PC-9 (cell line): ENCODE measurements around the gene FAM3D.

ENCODE experiments used
- EZH2 ChIP-seq: fragments of 200-600 bp; sonication (generic); IDR thresholded peaks from 2 replicates; pipeline ENCODE4 v1.8.0; 2017; ENCODE audit warnings: antibody characterized with exemption, low read depth
- TF ChIP-seq, protein P1 (sequence below): fragments of 200-600 bp; sonication (generic); conservative IDR thresholded peaks from 2 replicates; pipeline ENCODE4 v1.6.1; 2017; ENCODE audit warnings: mixed run types, antibody characterized with exemption, mild to moderate bottlenecking, moderate library complexity

DNA sequence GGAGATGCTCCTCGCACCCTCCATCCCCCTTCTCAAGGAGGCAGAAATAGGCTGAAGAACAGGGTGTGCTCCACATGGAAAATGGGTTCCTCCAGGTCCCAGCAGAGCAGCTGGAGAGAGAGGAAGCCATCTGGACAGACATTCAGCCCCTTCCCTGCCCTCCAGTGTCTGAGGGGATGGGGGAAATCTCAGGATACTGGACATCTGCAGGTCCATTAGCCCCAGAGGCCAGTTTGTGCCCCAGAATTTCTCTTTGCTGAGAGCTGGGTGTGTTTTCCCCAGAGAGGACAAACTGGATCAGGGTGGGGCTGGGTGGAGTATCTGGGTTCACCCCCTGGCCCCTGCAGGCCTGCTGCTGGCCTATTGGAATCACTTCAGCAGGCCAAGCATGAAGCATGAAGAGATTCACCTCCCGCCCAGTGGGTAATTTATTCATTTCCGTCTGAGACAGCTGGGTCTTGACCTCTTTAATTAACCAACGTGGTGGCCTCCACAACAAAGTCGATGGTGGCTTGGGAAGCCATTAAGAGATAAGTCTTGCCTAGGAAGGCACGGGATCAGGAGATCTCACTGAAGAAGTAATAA, 4.6 kb downstream of the FAM3D start:
- TF ChIP-seq, protein P1, sequence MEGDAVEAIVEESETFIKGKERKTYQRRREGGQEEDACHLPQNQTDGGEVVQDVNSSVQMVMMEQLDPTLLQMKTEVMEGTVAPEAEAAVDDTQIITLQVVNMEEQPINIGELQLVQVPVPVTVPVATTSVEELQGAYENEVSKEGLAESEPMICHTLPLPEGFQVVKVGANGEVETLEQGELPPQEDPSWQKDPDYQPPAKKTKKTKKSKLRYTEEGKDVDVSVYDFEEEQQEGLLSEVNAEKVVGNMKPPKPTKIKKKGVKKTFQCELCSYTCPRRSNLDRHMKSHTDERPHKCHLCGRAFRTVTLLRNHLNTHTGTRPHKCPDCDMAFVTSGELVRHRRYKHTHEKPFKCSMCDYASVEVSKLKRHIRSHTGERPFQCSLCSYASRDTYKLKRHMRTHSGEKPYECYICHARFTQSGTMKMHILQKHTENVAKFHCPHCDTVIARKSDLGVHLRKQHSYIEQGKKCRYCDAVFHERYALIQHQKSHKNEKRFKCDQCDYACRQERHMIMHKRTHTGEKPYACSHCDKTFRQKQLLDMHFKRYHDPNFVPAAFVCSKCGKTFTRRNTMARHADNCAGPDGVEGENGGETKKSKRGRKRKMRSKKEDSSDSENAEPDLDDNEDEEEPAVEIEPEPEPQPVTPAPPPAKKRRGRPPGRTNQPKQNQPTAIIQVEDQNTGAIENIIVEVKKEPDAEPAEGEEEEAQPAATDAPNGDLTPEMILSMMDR = no peak
- no peak for TF ChIP-seq EZH2
